ENCODE data around the gene PTCD2. TPM values are rescaled to one million over a fixed set of nuclear protein-coding genes. Genes with fewer than 3 reads are reported as not detected.

Gene PTCD2
- total RNA-seq, 4 donors from 2014 or later, result 1.5 to 9.5 (median 2.9) TPM

GRCh38 chr5:72369301-72369700 is 49.1 kb downstream of the PTCD2 start:
- no peak overlapping the region for H3K4me3 ChIP-seq
- in situ Hi-C loops (cut with MboI; ENCODE audit: low pct_ligation_motif_present in 1 of 4, low pct_unique_long_range_greater_than_20kb in 1 of 4, low sequenced_read_pairs in 3 of 4), result loop anchor here in 2 of 4 donors (25.0 kb wide), 1 partner anchor 443 kb away; the partner anchor contains the start of gene TNPO1 (in 2 of the 2)
- TF ChIP-seq POLR2AphosphoS5 (IDR thresholded peaks at IDR 0.05) (no peak), CTCF (IDR thresholded peaks at IDR 0.05) (no peak)
- intact Hi-C loops (cut with DNase I; ENCODE audit: low total_unique reads), result loop anchor here (5.0 to 10.0 kb wide), 2 partner anchors 156 to 448 kb away; partner anchors contain the start of gene TNPO1
- 85 to 100% methylated on average over 1 of the region's 1 CpG for WGBS, 2 donors (ENCODE audit: low coverage in 1 of 2)
- DNase-seq, result no peak
- H3K27ac ChIP-seq, result no peak overlapping the region
- peaks cover 0 to 8% (median 0%) of the 10 kb centered on the region in 4 donors for H3K4me1 ChIP-seq
- no peaks in the 10 kb centered on the region for H3K27me3 ChIP-seq
- no peaks in the 10 kb centered on the region for H3K9me3 ChIP-seq
- H3K36me3 ChIP-seq, result no peaks in the 10 kb centered on the region

- TF ChIP-seq POLR2A (IDR thresholded peaks at IDR 0.05) (no peak), CTCF (IDR thresholded peaks at IDR 0.05) (no peak), EP300 (IDR thresholded peaks at IDR 0.05; ENCODE audit: low read depth) (no peak)
- 92 to 100% methylated on average over 2 to 3 of the region's 3 CpGs for WGBS, 2 donors (ENCODE audit: low coverage in 1 of 2)
- Histone ChIP-seq H3K4me1 (peaks cover 0 to 8% (median 0%) of the 10 kb centered on the region in 4 donors), H3K9me3 (no peaks in the 10 kb centered on the region), H3K36me3 (no peaks in the 10 kb centered on the region), H3K27me3 (no peaks in the 10 kb centered on the region), H3K4me3 (no peak overlapping the region), H3K27ac (no peak overlapping the region)
- no peak for DNase-seq
- in situ Hi-C loops (cut with MboI; ENCODE audit: low pct_ligation_motif_present in 1 of 4, low pct_unique_long_range_greater_than_20kb in 1 of 4, low sequenced_read_pairs in 3 of 4), result loop anchor here in 2 of 4 donors (5.0 to 25.0 kb wide), 3 partner anchors 153 to 443 kb away; partner anchors contain the start of gene TNPO1 (in 2 of the 2)
- intact Hi-C loops (cut with DNase I; ENCODE audit: low total_unique reads), result loop anchor here (5.0 to 10.0 kb wide), 2 partner anchors 155 to 448 kb away; partner anchors contain the start of gene TNPO1
Observed at GRCh38 chr5:72369711-72370110, 49.5 kb downstream of the PTCD2 start.

GRCh38 chr5:72372331-72372730 is 52.2 kb downstream of the PTCD2 start:
- no peaks in the 10 kb centered on the region for H3K36me3 ChIP-seq
- in situ Hi-C loops (cut with MboI; ENCODE audit: low pct_ligation_motif_present in 1 of 4, low pct_unique_long_range_greater_than_20kb in 1 of 4, low sequenced_read_pairs in 3 of 4), result loop anchor here in 2 of 4 donors (5.0 to 25.0 kb wide), 3 partner anchors 150 to 440 kb away; partner anchors contain the start of gene TNPO1 (in 2 of the 2)
- H3K27ac ChIP-seq, result no peak overlapping the region
- TF ChIP-seq POLR2AphosphoS5 (IDR thresholded peaks at IDR 0.05) (no peak), EP300 (IDR thresholded peaks at IDR 0.05; ENCODE audit: low read depth) (no peak), POLR2A (IDR thresholded peaks at IDR 0.05) (no peak), CTCF (IDR thresholded peaks at IDR 0.05) (no peak)
- no peak overlapping the region for H3K4me3 ChIP-seq
- no peaks in the 10 kb centered on the region for H3K27me3 ChIP-seq
- H3K9me3 ChIP-seq, result no peaks in the 10 kb centered on the region
- WGBS, 2 donors (ENCODE audit: low coverage in 1 of 2), result 74 to 92% methylated on average over 1 of the region's 1 CpG
- no peaks in the 10 kb centered on the region for H3K4me1 ChIP-seq
- no peak for DNase-seq
- intact Hi-C loops (cut with DNase I; ENCODE audit: low total_unique reads), result no loop called here

GRCh38 chr5:72372923-72373322 is 52.8 kb downstream of the PTCD2 start:
- in situ Hi-C loops (cut with MboI; ENCODE audit: low pct_ligation_motif_present in 1 of 4, low pct_unique_long_range_greater_than_20kb in 1 of 4, low sequenced_read_pairs in 3 of 4) (loop anchor here in 2 of 4 donors (5.0 to 25.0 kb wide), 3 partner anchors 149 to 439 kb away; partner anchors contain the start of gene TNPO1 (in 2 of the 2)), intact Hi-C loops (cut with DNase I; ENCODE audit: low total_unique reads) (no loop called here)
- Histone ChIP-seq H3K4me1 (peaks cover 0 to 2% (median 0%) of the 10 kb centered on the region in 4 donors), H3K4me3 (no peak overlapping the region), H3K27ac (no peak overlapping the region), H3K36me3 (no peaks in the 10 kb centered on the region), H3K9me3 (no peaks in the 10 kb centered on the region), H3K27me3 (no peaks in the 10 kb centered on the region)
- WGBS, 2 donors (ENCODE audit: low coverage in 1 of 2), result 88 to 90% methylated on average over 4 of the region's 4 CpGs
- no peak for DNase-seq
- TF ChIP-seq EP300 (IDR thresholded peaks at IDR 0.05; ENCODE audit: low read depth), result no peak
- no peak for TF ChIP-seq POLR2AphosphoS5 (IDR thresholded peaks at IDR 0.05)
- TF ChIP-seq CTCF (IDR thresholded peaks at IDR 0.05), result no peak
- TF ChIP-seq POLR2A (IDR thresholded peaks at IDR 0.05), result no peak
